RWPE2 (cell line): ENCODE data around the gene CDKN3.
"Not testable (repeated sequence)": the region's sequence is repeated elsewhere in the genome, so short reads cannot be mapped to it uniquely, and the experiment has no call there.

Source experiments
- ATAC-seq: fragments of 200-7000 bp; cut with Tn5 transposase; 3 replicates; pipeline ENCODE4 v1.9.1; 2021; ENCODE audit warnings: low read depth
- DNase-seq: peaks from one replicate; pipeline ENCODE4 v3.0.0-alpha.2; 2020; ENCODE audit warnings: low spot score
- H3K27ac ChIP-seq: fragments of 450-650 bp; 2 replicates; pipeline ENCODE4 v1.5.1; 2017; ENCODE audit warnings: mild to moderate bottlenecking; ENCODE audit not compliant: poor library complexity, severe bottlenecking
- H3K27me3 ChIP-seq: fragments of 250-450 bp; sonication (Bioruptor Pico); 2 replicates; pipeline ENCODE4 v1.5.1; 2021; ENCODE audit warnings: mild to moderate bottlenecking, moderate library complexity; ENCODE audit not compliant: insufficient read depth, poor library complexity, severe bottlenecking
- H3K36me3 ChIP-seq: fragments of 250-450 bp; sonication (Bioruptor Pico); 2 replicates; pipeline ENCODE4 v1.5.1; 2020; ENCODE audit warnings: low read depth, mild to moderate bottlenecking, moderate library complexity
- H3K4me1 ChIP-seq: fragments of 250-450 bp; sonication (Bioruptor Pico); 2 replicates; pipeline ENCODE4 v1.5.1; 2021; ENCODE audit warnings: mild to moderate bottlenecking, moderate library complexity; ENCODE audit not compliant: insufficient read depth, poor library complexity, severe bottlenecking
- H3K4me3 ChIP-seq: fragments of 250-450 bp; sonication (Bioruptor Pico); 2 replicates; pipeline ENCODE4 v1.5.1; 2021; ENCODE audit warnings: mild to moderate bottlenecking, moderate library complexity; ENCODE audit not compliant: severe bottlenecking
- H3K9me3 ChIP-seq: fragments of 250-450 bp; sonication (Bioruptor Pico); 2 replicates; pipeline ENCODE4 v1.5.1; 2021; ENCODE audit warnings: mild to moderate bottlenecking, moderate library complexity; ENCODE audit not compliant: severe bottlenecking
- CTCF ChIP-seq: fragments of 450-650 bp; IDR thresholded peaks from one replicate; pipeline ENCODE4 v1.5.1; 2017; ENCODE audit warnings: mild to moderate bottlenecking, moderate library complexity; ENCODE audit not compliant: poor library complexity, severe bottlenecking

The CDKN3 gene

GRCh38 chr14:54438703-54439102 lies 41.9 kb downstream of the CDKN3 start:
- DNase-seq (no peak), ATAC-seq (no peak)
- no peak for TF ChIP-seq CTCF
- Histone ChIP-seq H3K27me3 (no peaks in the 10 kb centered on the region), H3K36me3 (peaks cover 52% of the 10 kb centered on the region), H3K9me3 (no peaks in the 10 kb centered on the region), H3K27ac (no peak overlapping the region), H3K4me1 (peaks cover 52% of the 10 kb centered on the region), H3K4me3 (no peak overlapping the region)

GRCh38 chr14:54440037-54440436 lies 43.2 kb downstream of the CDKN3 start:
- TF ChIP-seq CTCF: no peak
- peaks cover 38% of the 10 kb centered on the region for H3K36me3 ChIP-seq
- no peaks in the 10 kb centered on the region for H3K27me3 ChIP-seq
- H3K4me3 ChIP-seq: peak overlapping the region; percentile 80
- peaks cover 44% of the 10 kb centered on the region for H3K4me1 ChIP-seq
- ATAC-seq: no peak
- H3K9me3 ChIP-seq: no peaks in the 10 kb centered on the region
- no peak for DNase-seq
- peak overlapping the region; percentile 85 for H3K27ac ChIP-seq

GRCh38 chr14:54440476-54440872 lies 43.7 kb downstream of the CDKN3 start:
- DNase-seq (no peak), ATAC-seq (no peak)
- Histone ChIP-seq H3K36me3 (peaks cover 34% of the 10 kb centered on the region), H3K9me3 (no peaks in the 10 kb centered on the region), H3K4me3 (peak overlapping the region; percentile 80), H3K4me1 (peaks cover 43% of the 10 kb centered on the region), H3K27me3 (no peaks in the 10 kb centered on the region), H3K27ac (peak overlapping the region; percentile 85)
- no peak for TF ChIP-seq CTCF

- H3K9me3 ChIP-seq: no peaks in the 10 kb centered on the region
- H3K36me3 ChIP-seq: peaks cover 27% of the 10 kb centered on the region
- H3K4me3 ChIP-seq: peak within 1 kb of the TSS; percentile 80
- peak within 1 kb of the TSS; percentile 85 for H3K27ac ChIP-seq
- H3K27me3 ChIP-seq: no peaks in the 10 kb centered on the region
- peak; percentile 99 for TF ChIP-seq CTCF
- ATAC-seq: peak; percentile 93
- peaks cover 43% of the 10 kb centered on the region for H3K4me1 ChIP-seq
- peak; percentile 93 for DNase-seq
Observed at GRCh38 chr14:54440873-54441868, 44.4 kb downstream of the CDKN3 start, which contains the start of gene CNIH1. TSS of gene CNIH1 (minus strand) at chr14:54441374. CDS start at chr14:54441327, 47 bp downstream.

GRCh38 chr14:54442961-54443360 lies 46.2 kb downstream of the CDKN3 start:
- Histone ChIP-seq H3K4me1 (peaks cover 53% of the 10 kb centered on the region), H3K36me3 (peaks cover 23% of the 10 kb centered on the region)
- H3K27ac ChIP-seq, H3K9me3 ChIP-seq, H3K27me3 ChIP-seq, H3K4me3 ChIP-seq, DNase-seq, ATAC-seq: not testable (repeated sequence)
